ENCODE measurements around the gene HPCAL1.

GRCh38 chr2:10343658-10344057 is 41.0 kb downstream of the HPCAL1 start:
- TF ChIP-seq CTCF (IDR thresholded peaks at IDR 0.05) (no peak), EZH2 (IDR thresholded peaks at IDR 0.05) (no peak)

All from neural progenitor cell (in vitro differentiated cells).